Measurements from ENCODE around the gene ANKHD1.

The ANKHD1 gene

GRCh38 chr5:140553657-140554056, 152.0 kb downstream of the ANKHD1 start:
- peak; percentile 32 for DNase-seq (ENCODE audit: low read depth)
- TF ChIP-seq, protein P1, sequence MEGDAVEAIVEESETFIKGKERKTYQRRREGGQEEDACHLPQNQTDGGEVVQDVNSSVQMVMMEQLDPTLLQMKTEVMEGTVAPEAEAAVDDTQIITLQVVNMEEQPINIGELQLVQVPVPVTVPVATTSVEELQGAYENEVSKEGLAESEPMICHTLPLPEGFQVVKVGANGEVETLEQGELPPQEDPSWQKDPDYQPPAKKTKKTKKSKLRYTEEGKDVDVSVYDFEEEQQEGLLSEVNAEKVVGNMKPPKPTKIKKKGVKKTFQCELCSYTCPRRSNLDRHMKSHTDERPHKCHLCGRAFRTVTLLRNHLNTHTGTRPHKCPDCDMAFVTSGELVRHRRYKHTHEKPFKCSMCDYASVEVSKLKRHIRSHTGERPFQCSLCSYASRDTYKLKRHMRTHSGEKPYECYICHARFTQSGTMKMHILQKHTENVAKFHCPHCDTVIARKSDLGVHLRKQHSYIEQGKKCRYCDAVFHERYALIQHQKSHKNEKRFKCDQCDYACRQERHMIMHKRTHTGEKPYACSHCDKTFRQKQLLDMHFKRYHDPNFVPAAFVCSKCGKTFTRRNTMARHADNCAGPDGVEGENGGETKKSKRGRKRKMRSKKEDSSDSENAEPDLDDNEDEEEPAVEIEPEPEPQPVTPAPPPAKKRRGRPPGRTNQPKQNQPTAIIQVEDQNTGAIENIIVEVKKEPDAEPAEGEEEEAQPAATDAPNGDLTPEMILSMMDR (IDR thresholded peaks at IDR 0.05; ENCODE audit: insufficient read depth, low read depth, low read length, missing control alignments) = no peak
- no peak overlapping the region for H3K4me3 ChIP-seq (ENCODE audit: low read depth, low read length)

GRCh38 chr5:140554454-140554853, 152.8 kb downstream of the ANKHD1 start:
- no peak for DNase-seq (ENCODE audit: low read depth)
- H3K4me3 ChIP-seq (ENCODE audit: low read depth, low read length) = no peak overlapping the region
- TF ChIP-seq, protein P1 (IDR thresholded peaks at IDR 0.05; ENCODE audit: insufficient read depth, low read depth, low read length, missing control alignments) = no peak

DNA sequence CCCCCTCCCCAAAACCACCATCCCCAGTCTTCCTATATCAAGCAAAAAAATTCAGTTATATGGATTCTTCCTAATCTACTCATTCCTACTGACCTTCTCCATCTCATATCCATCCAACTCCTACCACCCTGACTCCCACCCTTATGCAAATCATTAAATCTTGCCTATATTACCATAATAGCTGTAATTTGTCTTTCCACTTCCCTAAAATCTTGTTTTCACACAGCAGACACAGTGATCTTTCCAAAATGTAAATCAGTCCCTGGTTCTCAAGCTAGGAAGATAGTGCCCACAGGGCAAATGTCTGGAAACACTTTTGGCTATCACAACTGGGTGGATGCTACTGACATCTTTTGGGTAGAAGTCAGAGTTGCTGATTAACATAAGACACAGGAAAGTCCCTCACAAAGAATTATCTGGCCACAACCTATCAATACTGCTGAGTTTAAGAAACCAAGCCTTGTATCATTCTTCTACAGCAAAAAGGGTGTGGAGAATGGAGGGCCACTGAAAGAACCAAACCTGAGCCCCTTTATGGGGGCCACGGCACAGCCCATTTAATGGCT, 154.2 kb downstream of the ANKHD1 start:
- peak overlapping the region; percentile 94 for H3K4me3 ChIP-seq (ENCODE audit: low read depth, low read length)
- TF ChIP-seq, protein P1 (IDR thresholded peaks at IDR 0.05; ENCODE audit: insufficient read depth, low read depth, low read length, missing control alignments) = no peak
- DNase-seq (ENCODE audit: low read depth) = peak; percentile 37

DNA sequence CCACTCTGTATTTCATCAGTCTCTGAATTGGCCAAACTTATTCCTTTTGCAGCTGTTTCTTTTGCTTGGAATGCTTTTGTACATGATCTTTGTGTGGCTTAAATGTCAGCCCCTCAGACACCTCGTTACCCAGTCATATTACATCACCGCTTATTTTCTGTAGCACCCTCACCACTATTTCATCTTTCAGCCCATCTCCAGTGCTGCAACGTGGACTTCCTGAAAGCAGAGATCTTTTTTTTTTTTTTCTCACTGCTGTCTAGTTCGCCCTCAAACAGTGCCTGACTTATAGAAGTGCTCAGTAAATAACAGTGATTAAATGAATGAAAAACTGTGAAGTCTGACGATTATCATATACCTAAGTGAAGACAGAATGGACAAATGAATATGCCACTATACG, 154.8 kb downstream of the ANKHD1 start:
- peak overlapping the region; percentile 94 for H3K4me3 ChIP-seq (ENCODE audit: low read depth, low read length)
- TF ChIP-seq, protein P1 (IDR thresholded peaks at IDR 0.05; ENCODE audit: insufficient read depth, low read depth, low read length, missing control alignments) = no peak
- DNase-seq (ENCODE audit: low read depth) = no peak

DNA sequence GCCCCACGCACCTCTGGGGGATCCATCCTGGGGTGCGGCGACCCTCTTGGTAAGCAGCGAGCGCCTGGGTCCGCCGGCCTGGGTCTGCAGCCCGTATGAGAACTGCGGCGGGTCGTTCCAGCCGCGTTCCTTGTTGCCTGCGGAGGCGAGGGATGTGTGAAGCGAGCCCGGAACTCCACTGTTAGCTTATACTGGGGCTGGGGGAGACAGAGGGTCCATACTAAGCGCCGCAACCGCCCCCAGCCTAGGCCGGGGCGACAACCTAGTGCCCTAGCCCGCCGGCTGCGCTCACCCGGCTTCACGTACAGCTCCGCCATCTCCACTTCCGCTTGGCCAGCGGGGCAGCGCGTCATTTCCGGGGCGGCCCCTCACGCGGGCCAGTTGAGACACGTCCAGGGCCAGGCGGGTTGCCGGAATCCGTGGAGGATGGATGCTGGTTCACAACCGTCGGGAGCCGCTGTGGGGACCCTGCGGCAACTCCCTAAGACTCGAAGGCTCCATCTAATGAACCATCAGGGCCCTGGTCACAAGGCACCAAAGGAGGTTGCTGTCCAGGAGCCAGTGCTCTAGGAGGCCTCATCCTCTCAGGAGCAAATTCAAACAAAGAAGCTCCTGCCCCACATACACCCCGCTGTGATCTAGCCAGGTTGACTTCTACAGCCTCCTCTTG, 155.6 kb downstream of the ANKHD1 start, which contains the start of gene SRA1:
SRA1 (minus strand) TSS at position 338 of the 670 bp plus-strand sequence; CDS start at position 317, 21 bp downstream.
- peak within 1 kb of the TSS; percentile 94 for H3K4me3 ChIP-seq (ENCODE audit: low read depth, low read length)
- TF ChIP-seq, protein P1 (IDR thresholded peaks at IDR 0.05; ENCODE audit: insufficient read depth, low read depth, low read length, missing control alignments) = no peak
- DNase-seq (ENCODE audit: low read depth) = peak; percentile 93

DNA sequence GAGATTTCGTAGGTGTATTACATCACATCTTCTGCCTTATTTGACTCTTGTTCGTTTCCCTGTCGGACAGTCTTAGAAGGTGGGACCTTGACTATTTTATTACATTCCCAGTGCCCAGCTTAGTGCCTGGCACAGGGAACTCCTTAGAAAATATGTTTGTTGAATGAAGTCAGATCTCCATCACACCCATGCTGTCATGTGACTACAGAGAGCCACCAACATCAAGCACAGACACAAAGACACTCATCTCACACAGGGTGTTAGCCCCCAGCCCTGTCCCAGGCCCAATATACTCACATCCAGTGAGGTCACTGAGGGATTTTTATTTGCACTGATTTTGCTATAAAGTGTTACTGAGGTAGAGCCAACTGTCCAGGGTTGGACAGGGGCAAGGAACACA, 156.3 kb downstream of the ANKHD1 start:
- no peak for DNase-seq (ENCODE audit: low read depth)
- TF ChIP-seq, protein P1 (IDR thresholded peaks at IDR 0.05; ENCODE audit: insufficient read depth, low read depth, low read length, missing control alignments) = no peak
- H3K4me3 ChIP-seq (ENCODE audit: low read depth, low read length) = peak overlapping the region; percentile 94

Data from GM12865 (cell line).